ENCODE measurements around the gene CCDC82. TPM values are rescaled to one million over a fixed set of nuclear protein-coding genes. Genes with fewer than 3 reads are reported as not detected.

CCDC82 gene
- total RNA-seq, 1 donor from 2014 or later: 9.5 TPM

GRCh38 chr11:96376796-96377195, 12.9 kb downstream of the CCDC82 start:
- Histone ChIP-seq H3K4me3 (no peak overlapping the region), H3K27ac (no peak overlapping the region), H3K9me3 (no peaks in the 10 kb centered on the region), H3K36me3 (peaks cover 9 to 30% of the 10 kb centered on the region in 2 donors), H3K27me3 (no peaks in the 10 kb centered on the region), H3K4me1 (no peaks in the 10 kb centered on the region)
- DNase-seq (ENCODE audit: low spot score in 2 of 2): no peak
- TF ChIP-seq, protein P1, sequence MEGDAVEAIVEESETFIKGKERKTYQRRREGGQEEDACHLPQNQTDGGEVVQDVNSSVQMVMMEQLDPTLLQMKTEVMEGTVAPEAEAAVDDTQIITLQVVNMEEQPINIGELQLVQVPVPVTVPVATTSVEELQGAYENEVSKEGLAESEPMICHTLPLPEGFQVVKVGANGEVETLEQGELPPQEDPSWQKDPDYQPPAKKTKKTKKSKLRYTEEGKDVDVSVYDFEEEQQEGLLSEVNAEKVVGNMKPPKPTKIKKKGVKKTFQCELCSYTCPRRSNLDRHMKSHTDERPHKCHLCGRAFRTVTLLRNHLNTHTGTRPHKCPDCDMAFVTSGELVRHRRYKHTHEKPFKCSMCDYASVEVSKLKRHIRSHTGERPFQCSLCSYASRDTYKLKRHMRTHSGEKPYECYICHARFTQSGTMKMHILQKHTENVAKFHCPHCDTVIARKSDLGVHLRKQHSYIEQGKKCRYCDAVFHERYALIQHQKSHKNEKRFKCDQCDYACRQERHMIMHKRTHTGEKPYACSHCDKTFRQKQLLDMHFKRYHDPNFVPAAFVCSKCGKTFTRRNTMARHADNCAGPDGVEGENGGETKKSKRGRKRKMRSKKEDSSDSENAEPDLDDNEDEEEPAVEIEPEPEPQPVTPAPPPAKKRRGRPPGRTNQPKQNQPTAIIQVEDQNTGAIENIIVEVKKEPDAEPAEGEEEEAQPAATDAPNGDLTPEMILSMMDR (IDR thresholded peaks at IDR 0.05): no peak
- intact Hi-C loops (cut with DNase I): no loop called here

- Histone ChIP-seq H3K27ac (no peak overlapping the region), H3K27me3 (no peaks in the 10 kb centered on the region), H3K36me3 (peaks cover 14 to 41% of the 10 kb centered on the region in 2 donors), H3K4me1 (no peaks in the 10 kb centered on the region), H3K4me3 (no peak overlapping the region), H3K9me3 (no peaks in the 10 kb centered on the region)
- intact Hi-C loops (cut with DNase I): no loop called here
- TF ChIP-seq, protein P1 (IDR thresholded peaks at IDR 0.05): no peak
- DNase-seq (ENCODE audit: low spot score in 2 of 2): no peak
These were observed 15.9 kb downstream of the CCDC82 start for GRCh38 chr11:96373826-96374225.

- H3K4me3 ChIP-seq: no peak overlapping the region
- no peaks in the 10 kb centered on the region for H3K27me3 ChIP-seq
- H3K4me1 ChIP-seq: no peaks in the 10 kb centered on the region
- no peak for DNase-seq (ENCODE audit: low spot score in 2 of 2)
- intact Hi-C loops (cut with DNase I): no loop called here
- TF ChIP-seq, protein P1 (IDR thresholded peaks at IDR 0.05): no peak
- H3K27ac ChIP-seq: no peak overlapping the region
- H3K9me3 ChIP-seq: no peaks in the 10 kb centered on the region
- peaks cover 24 to 52% of the 10 kb centered on the region in 2 donors for H3K36me3 ChIP-seq
These were observed 22.4 kb downstream of the CCDC82 start for GRCh38 chr11:96367342-96367741.

DNA sequence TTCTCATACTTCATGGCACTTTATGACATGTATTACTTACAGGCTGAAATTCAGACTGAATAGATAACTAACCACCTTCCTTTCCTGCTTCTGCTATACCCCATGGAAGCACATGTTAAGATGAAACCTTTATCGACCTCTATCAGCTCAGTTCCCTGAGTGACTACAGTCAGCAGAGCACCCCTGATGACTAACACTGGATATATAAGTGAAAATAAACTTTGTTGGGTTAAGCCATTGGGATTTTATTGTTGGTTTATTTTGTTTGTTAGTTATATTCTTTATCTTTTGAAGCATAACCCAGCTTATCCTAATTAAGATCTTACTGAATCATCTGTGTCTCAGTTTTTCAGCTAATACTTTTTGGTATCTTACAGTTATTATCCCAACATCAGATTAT, 23.7 kb downstream of the CCDC82 start:
- TF ChIP-seq, protein P1 (IDR thresholded peaks at IDR 0.05): no peak
- intact Hi-C loops (cut with DNase I): no loop called here
- no peaks in the 10 kb centered on the region for H3K9me3 ChIP-seq
- peaks cover 19 to 44% of the 10 kb centered on the region in 2 donors for H3K36me3 ChIP-seq
- no peak for DNase-seq (ENCODE audit: low spot score in 2 of 2)
- H3K4me3 ChIP-seq: no peak overlapping the region
- H3K27me3 ChIP-seq: no peaks in the 10 kb centered on the region
- no peak overlapping the region for H3K27ac ChIP-seq
- no peaks in the 10 kb centered on the region for H3K4me1 ChIP-seq

- Histone ChIP-seq H3K27ac (no peak overlapping the region), H3K4me3 (no peak overlapping the region), H3K27me3 (no peaks in the 10 kb centered on the region), H3K36me3 (peaks cover 15 to 40% of the 10 kb centered on the region in 2 donors), H3K9me3 (no peaks in the 10 kb centered on the region), H3K4me1 (no peaks in the 10 kb centered on the region)
- intact Hi-C loops (cut with DNase I): no loop called here
- DNase-seq (ENCODE audit: low spot score in 2 of 2): no peak
- TF ChIP-seq, protein P1 (IDR thresholded peaks at IDR 0.05): no peak
These were observed 24.2 kb downstream of the CCDC82 start for GRCh38 chr11:96365493-96365892.

- H3K36me3 ChIP-seq: peaks cover 21 to 33% of the 10 kb centered on the region in 2 donors
These were observed 27.9 kb downstream of the CCDC82 start for GRCh38 chr11:96361778-96362177.

More at GRCh38 chr11:96361778-96362177, 27.9 kb downstream of the CCDC82 start:
- Histone ChIP-seq H3K9me3 (no peaks in the 10 kb centered on the region), H3K27me3 (no peaks in the 10 kb centered on the region), H3K4me3 (no peak overlapping the region), H3K4me1 (no peaks in the 10 kb centered on the region), H3K27ac (no peak overlapping the region)
- no peak for DNase-seq (ENCODE audit: low spot score in 2 of 2)
- TF ChIP-seq, protein P1 (IDR thresholded peaks at IDR 0.05): no peak
- intact Hi-C loops (cut with DNase I): no loop called here

Measured in ascending aorta (tissue), 2 donors.